HepG2 (cell line): ENCODE results near the gene TRPV4. TPM values are rescaled to one million over a fixed set of nuclear protein-coding genes. Genes with fewer than 3 reads are reported as not detected.

Experiments
- ARID4A ChIP-seq: sonication (generic); formaldehyde crosslinking; IDR thresholded peaks from 2 replicates; pipeline ENCODE4 v1.5.0; 2020; ENCODE audit warnings: mild to moderate bottlenecking, missing genetic modification reagents, borderline replicate concordance
- ARNTL ChIP-seq: sonication (generic); formaldehyde crosslinking; IDR thresholded peaks from 2 replicates; pipeline ENCODE4 v1.4.0; 2020; ENCODE audit warnings: mild to moderate bottlenecking, missing genetic modification reagents
- BCLAF1 ChIP-seq: fragments of 450-650 bp; IDR thresholded peaks from 2 replicates; pipeline ENCODE4 v1.6.1; 2017; ENCODE audit warnings: mild to moderate bottlenecking
- CREBL2 ChIP-seq: sonication (generic); formaldehyde crosslinking; IDR thresholded peaks from 2 replicates; pipeline ENCODE4 v1.8.1; 2023; ENCODE audit warnings: missing genetic modification reagents, mild to moderate bottlenecking, borderline replicate concordance
- DNMT3B ChIP-seq: conservative IDR thresholded peaks from 2 replicates; pipeline ENCODE4 v1.6.1; 2016; ENCODE audit warnings: missing biosample characterization, control low read depth
- HNF1B ChIP-seq: sonication (generic); formaldehyde crosslinking; IDR thresholded peaks from 2 replicates; pipeline ENCODE4 v1.5.1; 2020; ENCODE audit warnings: mild to moderate bottlenecking, moderate library complexity, missing genetic modification reagents
- LCORL ChIP-seq, 2 experiments: fragments of 450-650 bp in 1 of 2; sonication (generic) in 1 of 2; formaldehyde crosslinking in 1 of 2; IDR thresholded peaks; 2 replicates each; pipeline versions ENCODE4 v1.5.0 to v1.6.1; 2017 to 2020; ENCODE audit warnings: antibody characterized with exemption in 1 of 2, missing genetic modification reagents in 1 of 2
- MAFF ChIP-seq: IDR thresholded peaks from 2 replicates; pipeline ENCODE4 v1.6.1; 2011; ENCODE audit warnings: low read depth, low read length, improper control_type of control experiment
- NCOA1 ChIP-seq: sonication (generic); formaldehyde crosslinking; IDR thresholded peaks from 2 replicates; pipeline ENCODE4 v1.9.0; 2021; ENCODE audit warnings: missing genetic modification reagents
- NKX3-1 ChIP-seq: sonication (generic); formaldehyde crosslinking; IDR thresholded peaks from 2 replicates; pipeline ENCODE4 v1.5.0; 2020; ENCODE audit warnings: missing genetic modification reagents
- SNAI1 ChIP-seq: sonication (generic); formaldehyde crosslinking; IDR thresholded peaks from 2 replicates; pipeline ENCODE4 v1.5.0; 2020; ENCODE audit warnings: mild to moderate bottlenecking, missing genetic modification reagents, borderline replicate concordance
- THAP9 ChIP-seq: sonication (generic); formaldehyde crosslinking; IDR thresholded peaks from 2 replicates; pipeline ENCODE4; 2020; ENCODE audit warnings: missing genetic modification reagents, mild to moderate bottlenecking, borderline replicate concordance
- ZNF30 ChIP-seq: sonication (generic); formaldehyde crosslinking; IDR thresholded peaks from 2 replicates; pipeline ENCODE4 v1.5.0; 2020; ENCODE audit warnings: mild to moderate bottlenecking, missing genetic modification reagents
- ZNF335 ChIP-seq: sonication (generic); formaldehyde crosslinking; IDR thresholded peaks from 2 replicates; pipeline ENCODE4 v1.4.0; 2020; ENCODE audit warnings: missing genetic modification reagents
- ZSCAN5A ChIP-seq: sonication (generic); formaldehyde crosslinking; IDR thresholded peaks from 2 replicates; pipeline ENCODE4 v1.8.0; 2022; ENCODE audit warnings: mild to moderate bottlenecking, missing genetic modification reagents, borderline replicate concordance
- polyA plus RNA-seq, 8 experiments: library from polyadenylated mRNA; depleted of rRNA in 3 of 8; stranded (reverse) in 7 of 8; unstranded in 1 of 8; fragments of >200 nt; fragmentation: Illumina TruSeq in 4 of 8; extraction: Trizol in 4 of 8; gene quantifications; 2 replicates each; pipeline versions ENCODE4 v1.2.1 to v1.2.3, GENCODE V29; 2011 to 2016; ENCODE audit warnings: low read depth in 4 of 8, missing spikeins in 1 of 8, mixed read lengths in 1 of 8; ENCODE audit not compliant: insufficient read depth in 1 of 8
- total RNA-seq, 5 experiments: library from RNA; depleted of rRNA; stranded (reverse); fragments of >200 nt; fragmentation: Illumina TruSeq; extraction: Trizol; gene quantifications; 2 replicates each; pipeline ENCODE4 v1.2.3, GENCODE V29; 2016; ENCODE audit warnings: low read depth in 1 of 5

The TRPV4 gene
- total and polyA plus RNA-seq, 2 of the 13 experiments (the other 11 are each of a cell fraction or from before 2014, with no cell fraction given) = 0.66 to 4.7 TPM

- TF ChIP-seq LCORL (IDR thresholded peaks at IDR 0.05) = no peak
- TF ChIP-seq LCORL (CRISPR knock-in tag; IDR thresholded peaks at IDR 0.05) = peak; percentile 73; the same call in 1 of the 2 replicates
- TF ChIP-seq DNMT3B (CRISPR knock-in tag) = no peak
- TF ChIP-seq HNF1B (CRISPR knock-in tag) = 0 out of 2 replicates have a peak, but pooled peaks have one; percentile 21
- peak; percentile 91 for TF ChIP-seq ARNTL
- no peak for TF ChIP-seq CREBL2 (CRISPR knock-in tag)
- peak; percentile 69; the same call in 1 of the 2 replicates for TF ChIP-seq NCOA1 (CRISPR knock-in tag)
- no peak for TF ChIP-seq ZNF30 (CRISPR knock-in tag)
- no peak for TF ChIP-seq NKX3-1 (CRISPR knock-in tag)
- no peak for TF ChIP-seq MAFF
- no peak for TF ChIP-seq ZNF335 (CRISPR knock-in tag)
- TF ChIP-seq BCLAF1 = no peak
- TF ChIP-seq THAP9 (CRISPR knock-in tag) = peak; percentile 18; the same call in 1 of the 2 replicates
- 0 out of 2 replicates have a peak, but pooled peaks have one; percentile 32 for TF ChIP-seq ZSCAN5A (CRISPR knock-in tag)
- peak; percentile 67 for TF ChIP-seq ARID4A
- TF ChIP-seq SNAI1 (CRISPR knock-in tag) = no peak
Measured at GRCh38 chr12:109773384-109774011, 59.7 kb downstream of the TRPV4 start (continued).
